HepG2 (cell line): ENCODE measurements around the gene ITIH3. TPM values are rescaled to one million over a fixed set of nuclear protein-coding genes. Genes with fewer than 3 reads are reported as not detected.

Source experiments
- ELF4 ChIP-seq: sonication (generic); formaldehyde crosslinking; IDR thresholded peaks from 2 replicates; pipeline ENCODE4 v1.5.0; 2020; ENCODE audit warnings: missing genetic modification reagents, mild to moderate bottlenecking, moderate library complexity, borderline replicate concordance
- FOXA3 ChIP-seq: IDR thresholded peaks from 2 replicates; pipeline ENCODE4 v1.6.1; 2016; ENCODE audit warnings: missing genetic modification reagents, missing compliant biosample characterization
- HOXA5 ChIP-seq: sonication (generic); formaldehyde crosslinking; IDR thresholded peaks from 2 replicates; pipeline ENCODE4 v1.4.0; 2020; ENCODE audit warnings: missing genetic modification reagents
- KAT7 ChIP-seq: IDR thresholded peaks from 2 replicates; pipeline ENCODE4 v1.6.1; 2018; ENCODE audit warnings: borderline replicate concordance, missing compliant biosample characterization
- KDM1A ChIP-seq: IDR thresholded peaks from 2 replicates; pipeline ENCODE4 v1.6.1; 2016; ENCODE audit warnings: missing compliant biosample characterization
- PCBP2 ChIP-seq: fragments of 200-400 bp; formaldehyde crosslinking; optimal IDR thresholded peaks from 2 replicates; pipeline ENCODE3; 2018; ENCODE audit warnings: low read length, low read depth; ENCODE audit not compliant: poor library complexity, severe bottlenecking
- PHB2 ChIP-seq: fragments of 450-650 bp; IDR thresholded peaks from 2 replicates; pipeline ENCODE4 v1.6.1; 2018; ENCODE audit not compliant: partially characterized antibody
- REL ChIP-seq: sonication (generic); formaldehyde crosslinking; conservative IDR thresholded peaks from 2 replicates; pipeline ENCODE4 v1.8.0; 2022; ENCODE audit warnings: mild to moderate bottlenecking, missing genetic modification reagents, moderate library complexity
- SAFB2 ChIP-seq: sonication (generic); formaldehyde crosslinking; IDR thresholded peaks from 2 replicates; pipeline ENCODE4 v1.5.1; 2020; ENCODE audit warnings: missing genetic modification reagents, low read depth, mild to moderate bottlenecking, borderline replicate concordance
- SNAPC2 ChIP-seq: sonication (generic); formaldehyde crosslinking; IDR thresholded peaks from 2 replicates; pipeline ENCODE4 v1.8.1; 2022; ENCODE audit warnings: mild to moderate bottlenecking, missing genetic modification reagents
- TARDBP ChIP-seq: sonication (generic); formaldehyde crosslinking; IDR thresholded peaks from 2 replicates; pipeline ENCODE4 v1.8.0; 2022; ENCODE audit warnings: mild to moderate bottlenecking, missing genetic modification reagents
- ZBTB7B ChIP-seq: sonication (generic); formaldehyde crosslinking; IDR thresholded peaks from 2 replicates; pipeline ENCODE4 v1.4.0; 2020; ENCODE audit warnings: missing genetic modification reagents
- ZFX ChIP-seq: sonication (generic); formaldehyde crosslinking; IDR thresholded peaks from 2 replicates; pipeline ENCODE4 v1.4.0; 2020; ENCODE audit warnings: mild to moderate bottlenecking, low read depth, missing genetic modification reagents, moderate library complexity
- ZNF136 ChIP-seq: sonication (generic); formaldehyde crosslinking; IDR thresholded peaks from 2 replicates; pipeline ENCODE4 v1.8.1; 2022; ENCODE audit warnings: low read depth, mild to moderate bottlenecking, moderate library complexity, missing genetic modification reagents
- polyA plus RNA-seq, 8 experiments: library from polyadenylated mRNA; depleted of rRNA in 3 of 8; stranded (reverse) in 7 of 8; unstranded in 1 of 8; fragments of >200 nt; fragmentation: Illumina TruSeq in 4 of 8; extraction: Trizol in 4 of 8; gene quantifications; 2 replicates each; pipeline versions ENCODE4 v1.2.1 to v1.2.3, GENCODE V29; 2011 to 2016; ENCODE audit warnings: low read depth in 4 of 8, missing spikeins in 1 of 8, mixed read lengths in 1 of 8; ENCODE audit not compliant: insufficient read depth in 1 of 8
- total RNA-seq, 5 experiments: library from RNA; depleted of rRNA; stranded (reverse); fragments of >200 nt; fragmentation: Illumina TruSeq; extraction: Trizol; gene quantifications; 2 replicates each; pipeline ENCODE4 v1.2.3, GENCODE V29; 2016; ENCODE audit warnings: low read depth in 1 of 5
- TF ChIP-seq, protein P1 (sequence below): sonication (generic); formaldehyde crosslinking; IDR thresholded peaks from 2 replicates; pipeline ENCODE4 v1.9.0; 2022; ENCODE audit warnings: missing genetic modification reagents, mild to moderate bottlenecking, borderline replicate concordance
- TF ChIP-seq, protein P2 (sequence below): sonication (generic); formaldehyde crosslinking; IDR thresholded peaks from one replicate; pipeline ENCODE4 v1.5.1; 2020; ENCODE audit warnings: mild to moderate bottlenecking, missing genetic modification reagents; ENCODE audit errors: not compliant biosample characterization
- TF ChIP-seq, protein P3 (sequence below): sonication (generic); formaldehyde crosslinking; IDR thresholded peaks from 2 replicates; pipeline ENCODE4 v1.4.0; 2020; ENCODE audit warnings: missing genetic modification reagents
- TF ChIP-seq, protein P4 (sequence below), 2 experiments: fragments of 450-650 bp in 1 of 2; sonication (generic) in 1 of 2; formaldehyde crosslinking; IDR thresholded peaks; 2 replicates each; pipeline versions ENCODE4 v1.5.0 to v1.8.0; 2020 to 2022; ENCODE audit warnings: mild to moderate bottlenecking in 1 of 2, missing genetic modification reagents in 1 of 2

Gene ITIH3
- total and polyA plus RNA-seq, 2 of the 13 experiments (the other 11 are each of a cell fraction or from before 2014, with no cell fraction given), result 105 to 632 TPM

DNA sequence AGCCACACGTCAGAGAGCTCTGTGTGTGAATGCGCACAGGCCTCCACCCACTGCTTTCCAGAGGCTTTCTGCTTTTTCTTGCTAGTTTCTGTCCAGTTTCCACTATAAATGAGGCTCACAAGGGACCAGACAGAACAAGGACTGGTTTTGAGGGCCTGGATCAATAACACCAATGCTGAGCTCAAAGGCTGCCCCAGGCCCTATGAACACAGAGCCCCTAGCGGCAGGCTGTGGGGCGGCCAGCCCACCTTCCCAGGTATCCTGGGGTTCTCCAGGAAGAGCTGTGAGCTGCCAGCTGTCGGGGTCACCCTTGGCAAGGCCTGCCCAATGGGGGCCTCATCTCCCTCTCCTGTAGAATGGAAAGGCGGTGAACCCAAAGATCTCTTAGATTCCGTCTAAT, 2.2 kb upstream of the ITIH3 start (continued):
- TF ChIP-seq KAT7 (CRISPR knock-in tag) (no peak; the same call in 1 of the 2 replicates), SNAPC2 (CRISPR knock-in tag) (no peak), KDM1A (CRISPR knock-in tag) (no peak), ZFX (CRISPR knock-in tag) (peak; percentile 83), HOXA5 (CRISPR knock-in tag) (no peak), ZNF136 (CRISPR knock-in tag) (no peak), REL (no peak), PCBP2 (no peak), ZBTB7B (CRISPR knock-in tag) (peak; percentile 78; the same call in 1 of the 2 replicates), FOXA3 (CRISPR knock-in tag) (peak; percentile 54; the same call in 1 of the 2 replicates), SAFB2 (CRISPR knock-in tag) (0 out of 2 replicates have a peak, but pooled peaks have one; percentile 43), TARDBP (0 out of 2 replicates have a peak, but pooled peaks have one; percentile 43), ELF4 (CRISPR knock-in tag) (no peak), PHB2 (no peak)
- TF ChIP-seq, protein P1, sequence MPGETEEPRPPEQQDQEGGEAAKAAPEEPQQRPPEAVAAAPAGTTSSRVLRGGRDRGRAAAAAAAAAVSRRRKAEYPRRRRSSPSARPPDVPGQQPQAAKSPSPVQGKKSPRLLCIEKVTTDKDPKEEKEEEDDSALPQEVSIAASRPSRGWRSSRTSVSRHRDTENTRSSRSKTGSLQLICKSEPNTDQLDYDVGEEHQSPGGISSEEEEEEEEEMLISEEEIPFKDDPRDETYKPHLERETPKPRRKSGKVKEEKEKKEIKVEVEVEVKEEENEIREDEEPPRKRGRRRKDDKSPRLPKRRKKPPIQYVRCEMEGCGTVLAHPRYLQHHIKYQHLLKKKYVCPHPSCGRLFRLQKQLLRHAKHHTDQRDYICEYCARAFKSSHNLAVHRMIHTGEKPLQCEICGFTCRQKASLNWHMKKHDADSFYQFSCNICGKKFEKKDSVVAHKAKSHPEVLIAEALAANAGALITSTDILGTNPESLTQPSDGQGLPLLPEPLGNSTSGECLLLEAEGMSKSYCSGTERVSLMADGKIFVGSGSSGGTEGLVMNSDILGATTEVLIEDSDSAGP (CRISPR knock-in tag), result peak; percentile 56
- TF ChIP-seq, protein P2, sequence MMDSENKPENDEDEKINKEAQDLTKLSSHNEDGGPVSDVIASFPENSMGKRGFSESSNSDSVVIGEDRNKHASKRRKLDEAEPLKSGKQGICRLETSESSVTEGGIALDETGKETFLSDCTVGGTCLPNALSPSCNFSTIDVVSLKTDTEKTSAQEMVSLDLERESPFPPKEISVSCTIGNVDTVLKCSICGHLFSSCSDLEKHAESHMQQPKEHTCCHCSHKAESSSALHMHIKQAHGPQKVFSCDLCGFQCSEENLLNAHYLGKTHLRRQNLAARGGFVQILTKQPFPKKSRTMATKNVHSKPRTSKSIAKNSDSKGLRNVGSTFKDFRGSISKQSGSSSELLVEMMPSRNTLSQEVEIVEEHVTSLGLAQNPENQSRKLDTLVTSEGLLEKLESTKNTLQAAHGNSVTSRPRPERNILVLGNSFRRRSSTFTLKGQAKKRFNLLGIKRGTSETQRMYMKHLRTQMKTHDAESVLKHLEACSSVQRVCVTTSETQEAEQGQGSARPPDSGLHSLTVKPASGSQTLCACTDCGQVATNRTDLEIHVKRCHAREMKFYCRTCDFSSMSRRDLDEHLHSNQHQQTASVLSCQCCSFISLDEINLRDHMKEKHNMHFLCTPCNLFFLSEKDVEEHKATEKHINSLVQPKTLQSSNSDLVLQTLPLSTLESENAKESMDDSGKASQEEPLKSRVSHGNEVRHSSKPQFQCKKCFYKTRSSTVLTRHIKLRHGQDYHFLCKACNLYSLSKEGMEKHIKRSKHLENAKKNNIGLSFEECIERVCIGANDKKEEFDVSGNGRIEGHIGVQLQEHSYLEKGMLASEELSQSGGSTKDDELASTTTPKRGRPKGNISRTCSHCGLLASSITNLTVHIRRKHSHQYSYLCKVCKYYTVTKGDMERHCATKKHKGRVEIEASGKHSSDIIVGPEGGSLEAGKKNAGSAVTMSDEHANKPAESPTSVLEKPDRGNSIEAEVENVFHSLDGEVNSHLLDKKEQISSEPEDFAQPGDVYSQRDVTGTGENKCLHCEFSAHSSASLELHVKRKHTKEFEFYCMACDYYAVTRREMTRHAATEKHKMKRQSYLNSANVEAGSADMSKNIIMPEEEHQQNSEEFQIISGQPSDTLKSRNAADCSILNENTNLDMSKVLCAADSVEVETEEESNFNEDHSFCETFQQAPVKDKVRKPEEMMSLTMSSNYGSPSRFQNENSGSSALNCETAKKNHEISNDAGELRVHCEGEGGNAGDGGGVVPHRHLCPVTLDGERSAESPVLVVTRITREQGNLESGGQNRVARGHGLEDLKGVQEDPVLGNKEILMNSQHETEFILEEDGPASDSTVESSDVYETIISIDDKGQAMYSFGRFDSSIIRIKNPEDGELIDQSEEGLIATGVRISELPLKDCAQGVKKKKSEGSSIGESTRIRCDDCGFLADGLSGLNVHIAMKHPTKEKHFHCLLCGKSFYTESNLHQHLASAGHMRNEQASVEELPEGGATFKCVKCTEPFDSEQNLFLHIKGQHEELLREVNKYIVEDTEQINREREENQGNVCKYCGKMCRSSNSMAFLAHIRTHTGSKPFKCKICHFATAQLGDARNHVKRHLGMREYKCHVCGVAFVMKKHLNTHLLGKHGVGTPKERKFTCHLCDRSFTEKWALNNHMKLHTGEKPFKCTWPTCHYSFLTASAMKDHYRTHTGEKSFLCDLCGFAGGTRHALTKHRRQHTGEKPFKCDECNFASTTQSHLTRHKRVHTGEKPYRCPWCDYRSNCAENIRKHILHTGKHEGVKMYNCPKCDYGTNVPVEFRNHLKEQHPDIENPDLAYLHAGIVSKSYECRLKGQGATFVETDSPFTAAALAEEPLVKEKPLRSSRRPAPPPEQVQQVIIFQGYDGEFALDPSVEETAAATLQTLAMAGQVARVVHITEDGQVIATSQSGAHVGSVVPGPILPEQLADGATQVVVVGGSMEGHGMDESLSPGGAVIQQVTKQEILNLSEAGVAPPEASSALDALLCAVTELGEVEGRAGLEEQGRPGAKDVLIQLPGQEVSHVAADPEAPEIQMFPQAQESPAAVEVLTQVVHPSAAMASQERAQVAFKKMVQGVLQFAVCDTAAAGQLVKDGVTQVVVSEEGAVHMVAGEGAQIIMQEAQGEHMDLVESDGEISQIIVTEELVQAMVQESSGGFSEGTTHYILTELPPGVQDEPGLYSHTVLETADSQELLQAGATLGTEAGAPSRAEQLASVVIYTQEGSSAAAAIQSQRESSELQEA (CRISPR knock-in tag), result no peak
- TF ChIP-seq, protein P3, sequence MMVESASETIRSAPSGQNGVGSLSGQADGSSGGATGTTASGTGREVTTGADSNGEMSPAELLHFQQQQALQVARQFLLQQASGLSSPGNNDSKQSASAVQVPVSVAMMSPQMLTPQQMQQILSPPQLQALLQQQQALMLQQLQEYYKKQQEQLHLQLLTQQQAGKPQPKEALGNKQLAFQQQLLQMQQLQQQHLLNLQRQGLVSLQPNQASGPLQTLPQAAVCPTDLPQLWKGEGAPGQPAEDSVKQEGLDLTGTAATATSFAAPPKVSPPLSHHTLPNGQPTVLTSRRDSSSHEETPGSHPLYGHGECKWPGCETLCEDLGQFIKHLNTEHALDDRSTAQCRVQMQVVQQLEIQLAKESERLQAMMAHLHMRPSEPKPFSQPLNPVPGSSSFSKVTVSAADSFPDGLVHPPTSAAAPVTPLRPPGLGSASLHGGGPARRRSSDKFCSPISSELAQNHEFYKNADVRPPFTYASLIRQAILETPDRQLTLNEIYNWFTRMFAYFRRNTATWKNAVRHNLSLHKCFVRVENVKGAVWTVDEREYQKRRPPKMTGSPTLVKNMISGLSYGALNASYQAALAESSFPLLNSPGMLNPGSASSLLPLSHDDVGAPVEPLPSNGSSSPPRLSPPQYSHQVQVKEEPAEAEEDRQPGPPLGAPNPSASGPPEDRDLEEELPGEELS (CRISPR knock-in tag), result no peak
- TF ChIP-seq, protein P4, sequence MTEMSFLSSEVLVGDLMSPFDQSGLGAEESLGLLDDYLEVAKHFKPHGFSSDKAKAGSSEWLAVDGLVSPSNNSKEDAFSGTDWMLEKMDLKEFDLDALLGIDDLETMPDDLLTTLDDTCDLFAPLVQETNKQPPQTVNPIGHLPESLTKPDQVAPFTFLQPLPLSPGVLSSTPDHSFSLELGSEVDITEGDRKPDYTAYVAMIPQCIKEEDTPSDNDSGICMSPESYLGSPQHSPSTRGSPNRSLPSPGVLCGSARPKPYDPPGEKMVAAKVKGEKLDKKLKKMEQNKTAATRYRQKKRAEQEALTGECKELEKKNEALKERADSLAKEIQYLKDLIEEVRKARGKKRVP (CRISPR knock-in tag; IDR thresholded peaks at IDR 0.05), result no peak
